SK-N-DZ (cell line): ENCODE measurements around the gene SNX11.

Source experiments
- DNase-seq: peaks from one replicate; pipeline ENCODE4 v3.0.0-alpha.2; 2015; ENCODE audit warnings: low spot score
- small RNA-seq, 2 experiments: library from RNA; depleted of rRNA; stranded (forward); fragments of <200 nt; gene quantifications; one replicate each; pipeline ENCODE3, GENCODE V24; 2014

SNX11 gene

DNA sequence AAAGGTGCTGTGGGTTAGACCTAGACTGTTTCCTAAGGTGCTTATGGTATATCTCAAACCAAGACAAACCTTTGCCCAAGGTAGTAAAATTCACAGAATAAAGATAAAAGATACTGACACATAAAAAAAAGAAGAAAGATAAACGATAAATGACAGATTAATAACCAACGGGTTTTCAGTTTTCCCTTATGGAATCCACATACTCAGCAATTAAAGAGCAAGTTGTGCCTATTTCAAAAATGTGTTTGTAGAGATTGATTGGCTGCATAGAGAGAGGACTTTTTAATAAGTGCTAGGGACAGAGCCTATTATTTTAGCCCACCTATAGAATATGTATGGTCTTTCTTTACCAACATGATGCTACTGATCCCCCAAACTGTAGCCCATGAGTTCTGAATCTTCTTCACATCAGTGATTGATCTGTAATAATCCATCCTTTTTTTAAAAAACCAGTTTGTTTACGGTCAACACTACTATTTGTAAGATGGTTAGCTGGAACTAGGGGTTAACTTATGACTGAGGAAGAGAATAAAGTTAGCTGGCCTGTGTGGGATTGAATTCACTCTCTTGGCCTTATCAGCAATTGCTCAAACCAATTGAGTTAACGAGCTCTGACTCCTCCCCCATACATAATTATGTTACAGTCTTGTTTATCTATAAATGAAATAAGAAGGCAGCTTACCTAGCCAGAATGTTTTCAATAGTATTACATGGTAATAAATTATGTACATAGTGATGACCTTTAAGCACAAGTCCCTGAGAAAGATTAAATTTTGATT lies 53.8 kb downstream of the SNX11 start:
- DNase-seq, result no peak

DNA sequence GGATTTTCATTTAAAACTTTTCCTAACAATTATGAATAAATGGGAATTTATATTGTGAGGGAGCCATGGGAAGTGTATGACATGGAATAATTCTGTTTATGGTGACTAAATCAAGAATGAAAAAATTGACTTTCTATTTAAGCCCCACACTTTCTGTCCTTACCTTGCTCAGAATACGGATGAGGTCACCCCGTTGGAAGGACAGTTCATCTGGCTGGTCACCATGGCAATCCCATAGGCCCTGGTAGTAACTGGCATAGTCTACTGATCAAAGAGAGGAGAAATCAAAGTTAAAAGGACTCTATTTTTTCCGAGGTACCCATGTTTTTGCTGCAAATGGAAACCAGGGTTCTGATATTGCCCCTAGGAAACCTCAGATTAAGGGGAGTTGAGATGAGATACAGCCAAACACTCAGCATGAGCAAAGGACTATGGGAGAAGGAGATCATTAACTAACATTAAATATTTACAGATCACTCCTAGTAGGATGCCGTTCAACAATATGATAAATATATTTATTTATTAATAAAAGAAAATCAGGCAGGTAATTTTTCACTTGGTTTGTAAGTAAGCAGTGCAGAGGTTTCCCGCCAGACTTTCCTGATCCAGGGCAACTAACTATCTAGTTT lies 54.9 kb downstream of the SNX11 start:
- DNase-seq, result no peak

DNA sequence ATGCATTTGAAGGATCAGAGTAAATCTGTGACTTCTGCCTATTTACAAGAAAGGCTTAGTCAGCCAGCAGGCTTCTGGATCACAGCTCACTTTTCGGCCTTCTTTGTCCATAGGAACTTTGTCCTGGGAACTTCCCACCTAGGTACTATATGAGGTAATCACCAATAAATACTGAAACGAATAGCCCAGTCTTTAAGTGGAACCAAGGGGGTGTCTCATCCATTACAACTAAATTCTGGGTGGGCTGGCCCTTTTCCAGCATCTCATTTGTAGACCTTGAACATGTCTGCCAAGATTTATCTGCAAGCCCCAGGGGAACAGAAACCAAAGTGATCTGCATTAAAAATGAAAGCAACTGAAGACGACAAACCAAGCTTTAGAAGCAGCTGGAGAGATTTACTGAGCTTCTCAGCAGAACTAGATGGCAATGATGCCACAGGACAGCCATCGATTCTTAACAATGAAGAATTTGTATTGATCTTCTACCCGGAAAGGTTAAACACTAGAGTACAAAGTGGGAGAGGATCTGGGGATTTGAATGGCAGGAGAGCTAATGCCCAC lies 55.5 kb downstream of the SNX11 start:
- DNase-seq, result no peak

DNA sequence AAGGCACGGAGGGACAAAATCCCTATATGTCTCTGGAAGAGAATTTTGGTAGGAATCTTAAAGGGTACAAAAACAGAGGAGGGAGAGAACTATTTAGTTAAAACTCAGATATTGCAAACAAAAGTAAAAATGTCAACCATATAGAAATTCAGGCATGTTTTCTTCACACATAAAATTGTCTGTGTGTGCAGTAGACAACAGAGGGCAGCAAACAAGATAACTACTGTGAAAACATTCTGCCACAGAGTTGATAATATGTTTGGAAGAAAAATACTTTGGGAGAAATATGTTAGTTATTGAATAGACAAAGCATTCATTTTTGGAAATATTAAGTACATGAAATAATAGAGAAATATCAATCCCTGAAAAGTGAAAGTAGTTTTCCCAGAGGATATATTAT lies 56.2 kb downstream of the SNX11 start:
- no peak for DNase-seq

DNA sequence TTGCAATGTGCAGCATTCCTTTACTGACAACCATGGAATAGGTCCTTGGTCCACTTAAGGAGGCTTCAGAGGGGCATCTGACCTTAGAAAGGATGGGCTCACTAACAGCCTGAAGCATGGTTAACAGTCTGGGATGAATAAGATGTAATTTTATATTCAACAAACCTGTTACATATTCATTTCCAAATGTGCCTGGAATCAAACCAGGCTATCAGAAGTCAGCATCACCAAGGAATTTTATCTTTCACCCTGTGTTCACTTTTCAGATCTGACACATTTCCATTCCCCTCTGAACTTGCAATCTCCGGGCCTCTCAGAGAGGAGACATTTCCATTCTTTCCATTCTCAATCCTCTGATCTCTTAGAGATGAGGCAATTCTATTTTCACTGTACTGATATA lies 62.4 kb downstream of the SNX11 start:
- DNase-seq, result no peak

Small RNA genes lying within 50 kb of the gene (small RNA-seq; reads per million reads assigned to genes)
- 0 reads per million in 2 experiments for gene AC004477.2
- 0 reads per million in 2 experiments for gene MIR1203
- gene RNU6-1201P, result 0 reads per million in 2 experiments
